GM13977 (cell line): Measurements from ENCODE around the gene FRMD4A.

ENCODE experiments used
- DNase-seq: peaks from one replicate; pipeline ENCODE4 v3.0.0; 2012; ENCODE audit warnings: low spot score
- CTCF ChIP-seq: IDR thresholded peaks from 2 replicates; pipeline ENCODE4 v1.5.1; 2012; ENCODE audit warnings: mild to moderate bottlenecking, control low read depth; ENCODE audit not compliant: insufficient read depth; ENCODE audit errors: extremely low read depth, missing control alignments
- in situ Hi-C: fragments of 300-500 bp; cut with MboI; formaldehyde crosslinking; loops from one replicate; pipeline ENCODE4 v1.12.0; 2022; ENCODE audit warnings: low sequenced_read_pairs, low pct_unique_long_range_greater_than_20kb, mixed read lengths, inconsistent platforms; ENCODE audit not compliant: unreplicated experiment

The FRMD4A gene

GRCh38 chr10:14371581-14371980 lies 40.9 kb upstream of the FRMD4A start:
- DNase-seq: no peak
- in situ Hi-C loops: no loop called here

GRCh38 chr10:14370894-14371293 lies 40.2 kb upstream of the FRMD4A start:
- no peak for TF ChIP-seq CTCF
- in situ Hi-C loops: no loop called here
- no peak for DNase-seq

More at GRCh38 chr10:14371581-14371980, 40.9 kb upstream of the FRMD4A start:
- TF ChIP-seq CTCF: no peak

GRCh38 chr10:14369906-14370305 lies 39.2 kb upstream of the FRMD4A start:
- in situ Hi-C loops: no loop called here
- no peak for DNase-seq
- no peak for TF ChIP-seq CTCF

GRCh38 chr10:14366760-14367159 lies 36.0 kb upstream of the FRMD4A start:
- in situ Hi-C loops: no loop called here
- DNase-seq: no peak
- TF ChIP-seq CTCF: no peak

GRCh38 chr10:14365266-14365665 lies 34.5 kb upstream of the FRMD4A start:
- in situ Hi-C loops: no loop called here
- TF ChIP-seq CTCF: no peak
- no peak for DNase-seq

- DNase-seq: no peak
- in situ Hi-C loops: no loop called here
- TF ChIP-seq CTCF: no peak
Measured at GRCh38 chr10:14362104-14362503, 31.4 kb upstream of the FRMD4A start.

GRCh38 chr10:14360961-14361360 lies 30.2 kb upstream of the FRMD4A start:
- no peak for TF ChIP-seq CTCF
- DNase-seq: no peak
- in situ Hi-C loops: no loop called here
